NCI-H1436 treated with DMSO at 0.1 percent for 48 hours (cell line): ENCODE results near the gene HFM1.

Experiments used
- DNase-seq: peaks from one replicate; lab custom pipeline; 2025; lab: John Stamatoyannopoulos, UW

Gene HFM1

GRCh38 chr1:91234181-91234580, 170.5 kb downstream of the HFM1 start:
- no peak for DNase-seq

GRCh38 chr1:91226741-91227140, 177.9 kb downstream of the HFM1 start:
- no peak for DNase-seq

DNA sequence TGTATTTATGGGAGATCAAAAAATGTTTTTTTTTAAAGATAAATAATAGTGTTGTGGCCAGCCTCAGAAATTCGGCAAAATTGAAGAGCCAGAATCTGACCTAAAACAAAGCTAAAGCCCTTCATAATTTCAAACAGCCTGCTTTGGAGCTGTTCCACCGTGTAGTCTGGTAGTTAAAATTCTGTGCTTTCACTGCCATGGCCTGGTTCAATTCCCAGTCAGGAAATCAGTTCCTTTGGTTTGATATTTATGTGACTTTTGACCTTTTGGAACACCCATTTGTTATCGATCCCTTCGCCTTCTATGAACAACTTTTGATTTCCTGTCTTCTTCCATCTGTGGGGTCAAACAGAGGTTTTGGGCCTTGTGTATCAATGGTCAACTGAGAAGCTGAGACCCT, 179.8 kb downstream of the HFM1 start:
- no peak for DNase-seq

GRCh38 chr1:91221017-91221416, 183.6 kb downstream of the HFM1 start:
- DNase-seq: no peak

DNA sequence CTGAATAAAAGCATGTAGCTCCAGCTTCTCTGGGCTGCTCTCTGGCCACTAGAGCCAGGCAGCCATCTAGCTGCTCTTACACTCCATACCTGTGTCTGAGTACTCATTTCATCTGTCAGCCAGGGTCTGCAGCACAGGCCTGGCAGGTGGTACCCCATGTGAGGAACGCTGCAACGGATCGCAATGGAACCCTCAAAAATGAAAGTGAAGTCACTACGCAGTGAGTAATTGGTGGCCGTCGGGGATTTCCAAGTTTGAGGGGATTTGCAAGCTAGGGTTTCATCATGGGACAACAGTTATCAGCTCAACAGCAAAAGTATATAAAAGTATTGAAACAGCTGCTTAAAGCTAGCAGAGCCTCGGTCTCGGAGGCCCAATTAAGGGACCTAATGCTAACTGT, 186.7 kb downstream of the HFM1 start:
- no peak for DNase-seq
